ENCODE results near the gene SEL1L2.

DNA sequence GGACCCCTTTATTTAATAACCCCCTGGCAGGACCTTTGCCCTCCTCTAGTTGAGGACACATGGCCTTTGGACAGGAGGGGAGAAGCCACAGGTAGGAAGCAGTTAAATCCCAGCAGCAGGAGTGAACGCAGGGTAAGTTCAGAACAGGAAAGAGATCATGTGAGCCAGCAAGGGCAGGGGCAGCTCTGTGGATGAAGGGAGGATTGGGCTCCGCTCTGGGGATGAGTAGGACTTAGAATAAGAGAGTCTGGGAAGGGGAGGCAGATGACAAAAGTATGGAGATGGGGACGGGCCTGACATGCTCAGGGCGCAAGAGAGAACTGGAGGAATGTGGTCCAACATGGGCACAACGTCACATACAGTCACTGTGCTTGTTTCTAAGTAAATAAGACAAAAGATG, 116.6 kb downstream of the SEL1L2 start:
- no peak for TF ChIP-seq NFRKB (IDR thresholded peaks at IDR 0.05)
- no peak for TF ChIP-seq SUZ12 (IDR thresholded peaks at IDR 0.05)
- no peak for TF ChIP-seq FOXA1 (IDR thresholded peaks at IDR 0.05)
- no peak for TF ChIP-seq BHLHE40 (IDR thresholded peaks at IDR 0.05; ENCODE audit: borderline replicate concordance)
- TF ChIP-seq ELF4 (IDR thresholded peaks at IDR 0.05) = no peak
- no peak for TF ChIP-seq LEF1 (IDR thresholded peaks at IDR 0.05; ENCODE audit: borderline replicate concordance)
- no peak for TF ChIP-seq FOXM1 (IDR thresholded peaks at IDR 0.05; ENCODE audit: borderline replicate concordance)
- TF ChIP-seq, protein P1, sequence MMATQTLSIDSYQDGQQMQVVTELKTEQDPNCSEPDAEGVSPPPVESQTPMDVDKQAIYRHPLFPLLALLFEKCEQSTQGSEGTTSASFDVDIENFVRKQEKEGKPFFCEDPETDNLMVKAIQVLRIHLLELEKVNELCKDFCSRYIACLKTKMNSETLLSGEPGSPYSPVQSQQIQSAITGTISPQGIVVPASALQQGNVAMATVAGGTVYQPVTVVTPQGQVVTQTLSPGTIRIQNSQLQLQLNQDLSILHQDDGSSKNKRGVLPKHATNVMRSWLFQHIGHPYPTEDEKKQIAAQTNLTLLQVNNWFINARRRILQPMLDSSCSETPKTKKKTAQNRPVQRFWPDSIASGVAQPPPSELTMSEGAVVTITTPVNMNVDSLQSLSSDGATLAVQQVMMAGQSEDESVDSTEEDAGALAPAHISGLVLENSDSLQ (IDR thresholded peaks at IDR 0.05) = no peak
- TF ChIP-seq SP1 (IDR thresholded peaks at IDR 0.05) = no peak
- TF ChIP-seq TARDBP (IDR thresholded peaks at IDR 0.05) = no peak
- no peak for TF ChIP-seq FOXK2 (IDR thresholded peaks at IDR 0.05)
